Activated effector memory CD4-positive, alpha-beta T cell treated with anti-CD3 and anti-CD28 coated beads, Interleukin-2, amount 50 U/mL, for 16 hours (primary cell): Measurements from ENCODE around the gene ZAR1.
"Not testable (repeated sequence)": the region's sequence is repeated elsewhere in the genome, so short reads cannot be mapped to it uniquely, and the experiment has no call there.

Experiments used
- DNase-seq: peaks from one replicate; pipeline ENCODE4 v3.0.0-alpha.2; 2020

ZAR1 gene, protein sequence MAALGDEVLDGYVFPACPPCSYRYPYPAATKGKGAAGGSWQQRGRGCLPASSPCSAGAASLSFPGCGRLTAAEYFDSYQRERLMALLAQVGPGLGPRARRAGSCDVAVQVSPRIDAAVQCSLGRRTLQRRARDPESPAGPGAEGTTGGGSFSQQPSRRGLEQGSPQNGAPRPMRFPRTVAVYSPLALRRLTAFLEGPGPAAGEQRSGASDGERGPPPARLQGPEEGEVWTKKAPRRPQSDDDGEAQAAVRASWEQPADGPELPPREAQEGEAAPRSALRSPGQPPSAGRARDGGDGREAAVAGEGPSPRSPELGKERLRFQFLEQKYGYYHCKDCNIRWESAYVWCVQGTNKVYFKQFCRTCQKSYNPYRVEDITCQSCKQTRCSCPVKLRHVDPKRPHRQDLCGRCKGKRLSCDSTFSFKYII

GRCh38 chr4:48490012-48490679 lies at the start of gene ZAR1:
TSS of gene ZAR1 (plus strand) at chr4:48490252. CDS start at chr4:48490292, 40 bp downstream.
- DNase-seq: no peak

DNA sequence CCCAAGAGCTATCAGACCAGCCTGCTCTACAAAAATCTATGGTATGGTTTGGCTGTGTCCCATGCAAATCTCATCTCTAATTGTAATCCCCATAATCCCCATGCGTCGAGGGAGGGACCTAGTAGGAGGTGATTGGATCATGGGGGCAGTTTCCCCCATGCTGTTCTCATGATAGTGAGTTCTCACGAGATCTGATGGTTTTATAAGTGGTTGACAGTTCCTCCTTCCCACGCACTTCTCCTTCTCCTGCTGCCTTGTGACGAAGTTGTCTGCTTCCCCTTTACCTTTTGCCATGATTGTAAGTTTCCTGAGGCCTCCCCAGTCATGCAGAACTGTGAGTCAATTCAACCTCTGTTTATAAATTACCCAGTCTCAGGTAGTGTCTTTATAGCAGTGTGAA lies 49.1 kb upstream of the ZAR1 start:
- DNase-seq: not testable (repeated sequence)

- DNase-seq: no peak
These were observed 44.3 kb upstream of the ZAR1 start for GRCh38 chr4:48445704-48446103.

DNA sequence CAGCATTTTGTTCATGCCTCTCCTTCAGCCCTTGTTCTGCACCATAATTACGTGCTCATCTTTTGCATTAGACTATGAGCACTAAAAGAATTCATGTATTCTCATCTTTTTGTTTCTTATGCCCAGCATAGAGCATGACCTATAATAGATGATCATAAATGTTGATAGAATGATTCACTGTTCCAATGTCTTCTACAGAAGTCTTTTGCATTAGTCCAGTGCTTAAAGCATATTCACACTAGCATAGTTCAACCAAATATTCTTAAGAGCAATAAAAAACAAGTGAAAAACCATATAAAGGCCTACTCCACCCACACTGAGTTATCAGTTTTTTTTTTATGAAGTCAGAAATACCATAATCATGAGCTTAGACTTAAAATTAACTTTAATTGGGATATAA lies 43.4 kb upstream of the ZAR1 start:
- no peak for DNase-seq

GRCh38 chr4:48449151-48449550 lies 40.9 kb upstream of the ZAR1 start:
- no peak for DNase-seq

DNA sequence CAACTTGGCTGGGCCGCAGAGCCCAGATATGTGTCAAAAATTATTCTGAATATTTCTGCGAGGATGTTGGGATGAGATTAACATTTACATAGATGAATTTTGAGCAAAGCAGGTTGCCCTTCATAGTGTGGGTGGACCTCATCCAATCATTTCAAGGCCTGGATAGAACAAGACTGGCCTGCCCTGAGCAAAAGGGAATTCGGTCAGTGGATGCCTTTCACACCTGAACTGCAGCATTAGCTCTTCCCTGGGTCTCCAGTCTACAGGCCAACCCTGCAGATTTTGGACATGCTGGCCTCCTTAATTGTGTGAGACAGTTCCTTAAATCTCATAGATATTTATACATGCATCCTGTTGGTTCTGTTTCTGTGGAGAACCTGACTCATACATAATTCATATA lies 39.3 kb upstream of the ZAR1 start:
- DNase-seq: no peak

DNA sequence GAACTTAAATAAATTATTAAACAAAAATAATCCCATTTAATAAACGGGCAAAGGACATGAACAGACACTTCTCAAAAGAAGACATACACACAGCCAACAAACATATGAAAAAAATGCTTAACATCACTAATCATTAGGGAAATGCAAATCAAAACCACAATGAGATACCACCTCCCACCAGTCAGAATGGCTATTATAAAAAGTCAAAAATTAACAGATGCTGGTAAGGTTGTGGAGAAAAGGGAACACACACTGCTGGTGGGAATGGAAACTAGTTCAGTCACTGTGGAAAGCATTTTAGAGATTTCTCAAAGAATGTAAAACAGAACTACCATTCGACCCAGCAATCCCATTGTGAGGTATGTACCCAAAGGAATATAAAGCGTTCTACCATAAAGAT lies 38.4 kb upstream of the ZAR1 start:
- DNase-seq: not testable (repeated sequence)

DNA sequence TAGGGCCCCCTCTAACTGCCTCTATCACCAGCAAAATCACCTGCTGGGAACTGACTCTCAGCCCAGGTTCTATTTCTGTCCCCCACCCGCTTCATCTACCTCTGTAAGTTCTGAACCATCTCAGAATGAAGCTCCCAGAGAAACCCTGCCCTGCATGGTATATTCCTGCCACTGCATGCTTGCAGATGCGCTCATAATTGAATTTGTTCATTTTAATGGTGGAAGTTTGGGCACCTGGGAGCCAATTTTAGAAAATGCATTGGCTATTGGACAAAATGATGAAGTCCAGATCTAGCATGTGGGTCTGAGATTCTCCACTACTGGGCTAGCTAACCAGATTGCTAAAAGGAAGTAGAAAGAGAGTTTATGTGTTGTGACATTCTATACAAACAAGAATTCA lies 35.5 kb upstream of the ZAR1 start:
- DNase-seq: no peak

GRCh38 chr4:48461000-48461399 lies 29.1 kb upstream of the ZAR1 start:
- no peak for DNase-seq

DNA sequence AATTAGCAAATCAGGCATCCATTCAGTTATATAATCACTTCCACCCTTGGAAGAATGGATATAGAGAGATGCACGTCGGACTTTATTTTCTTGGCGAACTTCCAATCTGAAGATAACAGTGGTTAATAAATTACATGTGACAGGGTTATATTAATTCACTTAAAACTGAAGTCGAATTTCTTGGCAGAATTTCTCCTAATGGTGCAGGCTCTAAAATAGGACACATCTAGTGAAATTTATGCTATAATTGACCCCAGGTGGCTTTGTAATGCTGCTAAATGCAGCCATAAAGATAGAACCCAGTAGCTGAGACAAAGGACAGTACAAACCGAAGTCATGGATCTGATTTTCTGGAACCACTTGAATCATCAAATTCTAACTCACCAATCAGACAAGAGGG lies 27.7 kb upstream of the ZAR1 start:
- DNase-seq: no peak

- DNase-seq: no peak
These were observed 22.6 kb upstream of the ZAR1 start for GRCh38 chr4:48467442-48467841.

DNA sequence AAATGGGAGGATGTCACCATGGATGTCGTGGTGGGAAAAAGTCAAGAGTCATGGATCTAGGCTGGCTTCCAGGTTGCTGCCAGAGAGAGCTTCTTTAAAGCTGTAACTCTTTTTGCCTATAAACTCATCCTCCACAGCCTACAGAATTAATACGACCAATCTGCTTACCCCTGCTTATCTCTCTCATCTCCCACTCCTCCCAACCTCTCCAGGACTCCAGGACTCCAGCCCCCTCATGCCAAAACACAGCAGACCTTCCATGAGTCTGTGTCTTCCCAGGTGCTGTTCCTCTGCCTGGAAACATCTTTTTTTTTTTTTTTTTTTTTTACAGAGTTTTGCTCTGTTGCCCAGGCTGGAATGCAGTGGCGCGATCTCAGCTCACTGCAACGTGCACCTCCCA lies 22.2 kb upstream of the ZAR1 start:
- no peak for DNase-seq

GRCh38 chr4:48470137-48470536 lies 19.9 kb upstream of the ZAR1 start:
- DNase-seq: no peak

GRCh38 chr4:48470570-48470969 lies 19.5 kb upstream of the ZAR1 start:
- no peak for DNase-seq

DNA sequence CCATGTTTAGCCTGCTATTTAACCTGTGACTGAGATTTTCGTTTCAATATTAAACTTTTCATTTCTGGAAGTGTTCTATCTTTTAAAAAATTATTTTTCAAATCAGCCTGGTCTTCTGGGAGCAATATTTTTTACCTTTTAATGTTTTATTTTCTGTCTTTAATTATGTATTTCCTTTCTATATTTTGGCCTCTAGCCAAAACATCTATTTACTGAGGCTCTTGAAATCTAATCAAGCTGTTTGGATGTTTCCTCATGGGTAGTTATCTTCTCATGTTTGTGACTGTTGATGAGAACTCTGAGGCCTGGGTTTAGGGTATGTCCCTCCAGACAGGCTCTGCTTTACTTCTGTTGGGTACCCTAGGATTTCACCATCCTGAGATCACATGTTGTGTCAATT lies 17.3 kb upstream of the ZAR1 start:
- DNase-seq: no peak

DNA sequence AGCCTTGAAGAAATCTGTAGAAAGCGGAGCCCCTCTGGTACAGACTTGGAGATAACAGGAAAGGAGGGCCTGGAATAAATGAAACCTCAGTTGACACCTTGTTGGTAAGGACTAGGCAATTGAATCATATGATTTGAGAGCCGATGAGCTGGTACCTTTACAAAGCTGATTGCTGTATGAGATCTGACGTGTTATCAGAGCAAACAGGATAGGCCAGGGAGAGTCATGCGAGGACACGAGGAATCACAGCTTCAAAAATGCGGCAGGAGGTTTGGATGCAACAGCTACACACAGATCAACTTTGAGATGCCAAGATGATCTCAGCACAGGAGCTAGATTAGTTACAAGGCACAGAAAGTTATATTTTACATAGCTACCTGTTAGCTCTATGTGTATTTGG lies 14.3 kb upstream of the ZAR1 start:
- no peak for DNase-seq

DNA sequence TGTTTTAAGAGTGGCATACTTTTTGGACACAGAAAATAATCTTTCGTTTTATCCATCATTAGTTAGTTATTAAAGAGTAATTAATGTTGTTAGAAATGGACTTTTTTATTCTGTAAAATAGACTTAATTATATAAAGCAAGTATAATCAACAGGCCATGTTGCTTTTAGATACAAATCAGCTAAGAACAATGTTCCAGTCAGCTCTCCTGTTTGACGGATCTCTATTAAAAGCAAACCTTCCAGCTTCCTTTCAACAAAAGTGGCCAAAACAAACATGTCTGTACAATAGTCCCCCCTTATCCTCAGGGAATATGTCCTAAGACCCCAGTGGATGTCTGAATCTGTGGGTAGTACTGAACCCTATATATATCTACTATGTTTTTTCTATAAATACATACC lies 11.8 kb upstream of the ZAR1 start:
- DNase-seq: no peak

DNA sequence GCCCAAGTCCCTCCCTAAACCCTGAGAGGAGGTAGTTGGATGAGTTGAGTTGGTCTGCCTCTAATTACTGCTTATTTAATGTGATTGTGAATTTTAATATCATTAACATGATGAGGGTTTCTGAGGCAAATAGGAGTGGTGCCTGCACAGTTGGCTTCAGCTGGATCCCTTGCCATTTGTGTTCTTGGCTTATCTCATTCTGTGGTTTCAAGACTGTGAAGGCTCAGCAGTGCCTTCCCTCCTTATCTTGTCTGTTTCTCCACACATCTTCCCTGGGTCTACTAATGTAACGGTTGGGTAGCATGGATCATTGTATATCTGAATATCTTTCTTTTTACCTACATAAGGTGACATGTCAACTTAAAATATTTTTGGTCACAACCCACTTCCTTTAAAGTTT lies 8.5 kb upstream of the ZAR1 start:
- no peak for DNase-seq

DNA sequence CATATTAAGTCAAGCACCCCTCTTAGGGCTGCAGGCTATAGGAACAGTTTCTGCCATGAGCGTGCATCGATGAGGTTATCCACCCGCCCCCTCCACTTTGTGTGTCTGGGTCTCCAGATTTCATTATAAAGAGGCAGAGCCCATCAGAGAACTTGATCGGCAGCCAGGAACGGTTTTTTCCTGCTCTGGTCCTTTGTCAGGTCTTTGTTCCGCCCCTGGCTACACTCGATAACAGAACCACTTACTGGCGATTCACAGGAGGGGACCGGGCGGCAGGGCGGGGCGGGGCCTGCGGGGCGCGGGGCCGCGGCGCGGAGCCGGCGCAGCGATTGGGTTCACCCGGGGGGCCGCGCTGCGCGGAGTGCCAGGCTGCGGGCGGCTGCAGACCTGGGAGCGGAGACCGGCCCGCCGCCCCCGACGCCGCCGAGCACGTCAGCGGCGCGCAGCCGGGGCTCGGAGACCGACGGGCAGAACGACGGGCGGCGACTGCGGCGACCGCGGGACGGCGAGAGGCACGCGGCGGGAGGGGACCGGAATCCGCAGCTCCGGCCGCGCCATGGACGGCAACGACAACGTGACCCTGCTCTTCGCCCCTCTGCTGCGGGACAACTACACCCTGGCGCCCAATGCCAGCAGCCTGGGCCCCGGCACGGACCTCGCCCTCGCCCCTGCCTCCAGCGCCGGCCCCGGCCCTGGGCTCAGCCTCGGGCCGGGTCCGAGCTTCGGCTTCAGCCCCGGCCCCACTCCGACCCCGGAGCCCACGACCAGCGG lies 6.9 kb upstream of the ZAR1 start, which contains the start of gene SLC10A4:
TSS of gene SLC10A4 (plus strand) at position 338 of the 771 bp plus-strand sequence. CDS start at position 557, 219 bp downstream.
- DNase-seq: peak; percentile 64

DNA sequence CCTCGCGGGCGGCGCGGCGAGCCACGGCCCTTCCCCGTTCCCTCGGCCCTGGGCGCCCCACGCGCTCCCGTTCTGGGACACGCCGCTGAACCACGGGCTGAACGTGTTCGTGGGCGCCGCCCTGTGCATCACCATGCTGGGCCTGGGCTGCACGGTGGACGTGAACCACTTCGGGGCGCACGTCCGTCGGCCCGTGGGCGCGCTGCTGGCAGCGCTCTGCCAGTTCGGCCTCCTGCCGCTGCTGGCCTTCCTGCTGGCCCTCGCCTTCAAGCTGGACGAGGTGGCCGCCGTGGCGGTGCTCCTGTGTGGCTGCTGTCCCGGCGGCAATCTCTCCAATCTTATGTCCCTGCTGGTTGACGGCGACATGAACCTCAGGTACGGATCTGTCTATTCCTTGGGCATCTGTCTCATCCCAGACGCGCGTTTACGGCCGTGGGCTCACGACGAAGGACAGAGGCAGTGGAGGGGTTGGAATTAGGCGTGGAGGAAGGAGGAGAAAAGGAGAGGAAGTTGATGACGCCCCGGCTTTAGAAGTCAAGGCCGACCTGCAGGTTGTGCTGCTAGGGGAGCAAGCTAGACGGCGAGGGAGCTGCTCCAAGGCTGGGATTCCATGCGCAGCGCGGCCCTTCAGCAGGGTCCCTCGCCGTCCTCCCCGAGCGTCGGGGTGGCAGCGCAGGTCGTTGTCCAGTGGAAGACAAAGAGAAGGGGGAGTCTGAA lies 6.1 kb upstream of the ZAR1 start:
- DNase-seq: peak; percentile 67

GRCh38 chr4:48484494-48485168 lies 5.4 kb upstream of the ZAR1 start:
- no peak for DNase-seq

- DNase-seq: no peak
These were observed 405 bp upstream of the ZAR1 start for GRCh38 chr4:48489683-48490011.
